LNCAP (cell line): ENCODE results near the gene LEMD1.

Experiments used
- CTCF ChIP-seq: fragments of 450-650 bp; IDR thresholded peaks from 2 replicates; pipeline ENCODE4 v1.5.1; 2017; ENCODE audit warnings: mild to moderate bottlenecking

LEMD1 gene

GRCh38 chr1:205417870-205418635, 3.8 kb downstream of the LEMD1 start:
- no peak for TF ChIP-seq CTCF

GRCh38 chr1:205416322-205416721, 5.5 kb downstream of the LEMD1 start:
- TF ChIP-seq CTCF, result no peak

- no peak for TF ChIP-seq CTCF
These were observed 11.1 kb downstream of the LEMD1 start for GRCh38 chr1:205410581-205411298.

GRCh38 chr1:205407970-205408369, 13.9 kb downstream of the LEMD1 start:
- no peak for TF ChIP-seq CTCF

GRCh38 chr1:205398586-205398985, 23.3 kb downstream of the LEMD1 start:
- no peak for TF ChIP-seq CTCF

GRCh38 chr1:205396967-205397616, 24.8 kb downstream of the LEMD1 start:
- peak; percentile 79 for TF ChIP-seq CTCF

GRCh38 chr1:205395616-205396015, 26.2 kb downstream of the LEMD1 start:
- TF ChIP-seq CTCF, result no peak
